Cerebellar nuclear complex (tissue), 1 donor: Measurements from ENCODE around the gene STAT5B.

ENCODE experiments used
- DNase-seq, 2 experiments: peaks; one replicate each; lab custom pipeline; 2025; lab: John Stamatoyannopoulos, UW

Gene STAT5B

GRCh38 chr17:42179911-42180410, 96.2 kb downstream of the STAT5B start:
- no peak for DNase-seq

DNA sequence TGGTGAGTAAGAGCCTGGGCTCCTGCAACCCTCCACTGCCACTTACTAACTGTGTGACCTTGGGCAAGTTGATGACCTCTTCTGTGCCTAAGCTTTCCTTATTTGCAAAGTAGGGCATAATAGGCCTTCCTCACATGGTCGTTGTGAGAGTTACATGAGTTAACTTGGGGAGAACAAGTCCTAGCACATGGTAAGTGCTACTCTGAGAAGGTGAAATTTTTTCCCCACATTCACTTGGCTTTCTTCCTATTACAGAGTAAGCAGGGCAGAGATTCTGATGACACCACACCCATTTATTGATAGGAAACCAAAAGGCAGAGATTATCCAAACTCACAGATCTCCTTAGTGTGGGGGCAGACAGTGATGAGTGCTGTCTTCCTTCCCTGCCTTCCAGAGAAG, 96.9 kb downstream of the STAT5B start:
- no peak for DNase-seq

DNA sequence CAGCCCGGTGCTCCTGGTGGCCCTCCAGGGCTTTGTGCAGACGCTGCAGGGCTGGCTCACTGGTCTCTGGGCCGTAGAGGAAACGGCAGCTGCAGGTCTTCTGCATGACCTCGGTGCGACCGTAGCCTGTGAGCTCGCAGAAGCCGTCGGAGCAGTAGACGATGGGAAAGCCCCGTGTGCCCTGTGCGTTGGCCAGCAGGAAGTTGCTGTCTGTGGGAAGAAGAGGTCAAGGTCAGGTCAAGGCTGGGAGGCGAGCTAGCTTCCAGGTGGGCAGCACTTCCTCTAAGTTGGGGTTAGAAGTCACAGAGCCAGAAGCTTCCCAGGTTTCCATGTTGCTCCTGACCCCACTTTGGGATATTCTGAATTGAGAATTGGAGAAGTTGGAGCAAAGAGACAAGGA, 97.4 kb downstream of the STAT5B start:
- no peak for DNase-seq

DNA sequence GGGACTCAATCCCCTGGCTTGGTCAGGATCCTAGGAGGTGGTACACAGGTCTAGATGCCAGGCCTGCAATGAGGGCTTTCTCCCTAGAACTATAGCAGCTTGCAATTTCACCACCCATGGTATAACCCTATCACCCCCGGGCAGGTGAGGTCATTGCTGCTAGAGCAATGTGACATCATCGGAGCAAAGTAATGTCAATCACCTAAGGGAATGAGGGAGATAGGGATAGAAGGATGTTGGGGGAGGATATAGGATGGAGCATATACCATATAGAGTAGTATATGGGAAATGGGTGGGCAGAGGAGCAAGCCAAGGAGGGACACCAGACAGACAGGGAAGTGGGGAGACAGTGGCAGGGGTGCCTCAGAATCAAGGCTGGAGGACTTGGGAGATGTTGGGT, 98.5 kb downstream of the STAT5B start:
- no peak for DNase-seq

DNA sequence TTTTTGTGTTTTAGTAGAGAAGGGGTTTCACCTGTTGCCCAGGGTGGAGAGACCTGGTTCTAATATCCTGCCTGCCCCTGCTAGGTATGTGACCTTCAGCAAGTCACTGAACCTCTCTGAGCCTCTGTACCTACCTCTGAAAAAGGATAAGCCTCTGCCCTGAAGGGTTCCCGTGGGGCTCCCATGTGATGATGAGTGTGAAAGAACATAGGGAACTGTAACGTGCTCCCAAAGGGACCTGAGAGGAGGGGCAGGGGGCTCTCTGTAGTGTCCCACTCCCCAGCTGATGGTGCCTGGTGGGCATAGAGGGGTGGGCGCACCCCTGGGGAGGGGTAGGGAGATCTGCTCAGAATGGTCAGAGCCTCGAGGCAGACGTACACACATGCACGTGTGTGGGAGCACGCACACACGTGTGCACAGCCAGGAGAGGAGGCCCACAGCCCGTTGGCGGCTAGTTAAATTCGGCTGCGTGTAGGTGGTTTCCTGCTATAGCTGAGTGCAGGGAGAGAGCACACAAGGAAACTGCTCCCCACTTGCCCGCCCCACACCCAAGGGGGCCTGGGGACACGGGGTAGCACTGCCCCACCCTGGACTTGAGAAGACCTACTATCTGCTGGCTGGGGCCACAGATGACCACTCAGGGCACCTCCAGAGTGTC, 101.9 kb downstream of the STAT5B start:
- DNase-seq: no peak

- no peak for DNase-seq
Measured at GRCh38 chr17:42171831-42172230, 104.4 kb downstream of the STAT5B start.

DNA sequence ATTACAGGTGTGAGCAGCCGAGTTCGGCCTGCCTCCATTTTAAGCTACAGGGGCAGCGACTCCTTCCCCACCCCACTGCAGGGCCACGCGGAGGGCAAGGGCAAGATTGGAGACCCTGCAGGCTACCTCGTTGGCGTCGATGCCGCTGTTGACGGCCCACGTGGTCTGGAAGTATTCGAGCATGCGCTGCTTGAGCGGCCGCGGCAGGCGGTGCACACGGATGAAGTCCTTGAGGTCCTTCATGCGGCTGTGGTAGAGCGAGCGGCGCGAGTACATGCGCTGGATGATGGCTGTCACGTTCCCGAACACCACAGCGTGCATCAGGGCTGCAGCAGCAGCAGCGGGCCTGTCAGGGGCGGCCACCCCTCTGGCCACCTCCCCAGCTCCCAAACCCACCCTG, 106.8 kb downstream of the STAT5B start:
- no peak for DNase-seq

DNA sequence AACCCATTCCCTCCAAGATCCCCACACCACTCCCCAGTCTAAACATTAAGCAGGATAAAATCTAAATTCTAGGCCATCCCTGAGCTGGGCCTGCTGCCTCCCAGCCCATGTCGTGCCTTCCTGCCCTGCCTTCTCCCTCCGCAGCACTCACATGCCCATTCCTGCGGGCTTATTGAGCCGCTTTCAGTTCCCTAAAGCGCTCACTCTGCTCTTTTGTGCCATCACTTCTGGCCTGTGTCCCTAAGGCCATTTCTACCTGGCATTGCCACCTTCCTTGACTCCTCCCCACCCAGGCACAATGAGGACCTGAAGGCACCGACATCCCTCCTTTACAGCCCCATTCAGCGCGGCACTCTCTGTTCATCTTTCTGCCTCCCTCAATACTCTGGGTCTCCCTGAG, 108.4 kb downstream of the STAT5B start:
- DNase-seq: no peak

- DNase-seq: no peak
Measured at GRCh38 chr17:42166196-42166763, 109.9 kb downstream of the STAT5B start.

- DNase-seq: no peak
Measured at GRCh38 chr17:42165751-42166150, 110.4 kb downstream of the STAT5B start.

DNA sequence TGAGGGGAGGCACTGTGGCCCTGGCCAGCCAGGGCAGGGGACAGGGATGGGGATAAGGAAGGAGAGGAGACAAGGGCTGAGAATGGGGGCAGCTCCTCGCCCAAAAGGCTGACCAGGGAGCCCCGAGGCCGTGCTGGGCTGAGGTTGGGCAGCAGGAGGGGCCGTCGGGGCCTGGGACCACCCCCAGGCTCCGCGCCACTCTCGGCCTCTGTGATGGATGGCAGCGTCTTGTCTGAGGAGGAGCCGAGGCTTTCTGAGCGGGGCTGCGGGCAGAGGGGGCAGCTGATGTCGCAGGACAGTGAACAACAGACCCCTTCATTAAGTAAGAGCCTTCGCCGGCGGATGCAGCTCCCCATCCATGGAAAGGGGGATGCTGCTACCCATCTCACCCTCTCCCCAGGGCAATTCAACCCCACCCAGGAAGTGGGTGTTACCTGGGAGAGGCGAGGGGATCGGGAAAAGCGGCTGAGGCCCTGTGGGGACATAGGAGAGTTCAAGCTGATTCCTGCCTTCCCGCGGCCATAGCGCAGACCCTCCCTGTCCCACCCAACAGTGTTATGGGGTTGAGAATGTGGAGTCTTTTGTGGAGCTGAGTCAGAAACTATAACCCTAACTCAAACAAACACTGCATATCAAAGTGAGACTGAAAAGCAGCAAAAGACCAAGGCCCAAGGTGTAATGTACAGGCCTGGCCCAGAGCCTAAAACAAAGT, 112.3 kb downstream of the STAT5B start:
- no peak for DNase-seq

- no peak for DNase-seq
Measured at GRCh38 chr17:42163113-42163512, 113.1 kb downstream of the STAT5B start.

DNA sequence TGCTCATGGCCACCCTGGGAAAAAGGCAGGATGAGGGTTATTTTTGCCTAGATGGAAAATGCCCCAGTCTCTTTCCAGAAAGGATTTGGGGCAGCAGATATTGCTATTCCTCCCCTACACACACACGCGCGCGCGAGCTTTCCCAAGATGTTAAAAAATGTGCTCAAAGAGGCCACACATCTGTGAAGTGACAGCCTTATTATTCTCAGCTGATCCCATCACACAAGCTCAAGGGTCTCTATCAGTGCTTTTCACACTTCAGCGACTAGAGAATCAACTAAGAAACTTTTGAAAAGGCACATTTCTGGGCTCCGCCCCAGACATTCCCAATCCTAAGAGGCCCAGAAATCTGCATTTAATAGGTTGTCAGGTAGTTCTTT, 115.7 kb downstream of the STAT5B start:
- no peak for DNase-seq

GRCh38 chr17:42159796-42160530, 116.2 kb downstream of the STAT5B start:
- no peak for DNase-seq

- DNase-seq: no peak
Measured at GRCh38 chr17:42155614-42156045, 120.6 kb downstream of the STAT5B start.

- no peak for DNase-seq
Measured at GRCh38 chr17:42153919-42154742, 122.1 kb downstream of the STAT5B start.
